CD14-positive monocyte (primary cell): Measurements from ENCODE around the gene TSPAN5. TPM values are rescaled to one million over a fixed set of nuclear protein-coding genes. Genes with fewer than 3 reads are reported as not detected.

ENCODE experiments used
- DNase-seq, 3 donors: peaks; one replicate each; pipeline ENCODE4 v3.0.0-alpha.2; 2011 to 2022
- H2AFZ ChIP-seq: 2 replicates; pipeline ENCODE4 v1.6.0; 2012; ENCODE audit warnings: mild to moderate bottlenecking, low read depth, low read length, inconsistent platforms; ENCODE audit not compliant: insufficient read depth, poor library complexity, severe bottlenecking
- H3K27ac ChIP-seq, 2 donors: 1 replicate in 1 of 2; 2 replicates in 1 of 2; pipeline ENCODE4 v1.5.1; 2012 to 2013; ENCODE audit warnings: low read length in 2 of 2, control low read depth in 1 of 2, inconsistent platforms in 1 of 2, low read depth in 1 of 2, mild to moderate bottlenecking in 1 of 2
- H3K27me3 ChIP-seq, 2 donors: one replicate each; pipeline versions ENCODE4 v1.6.0 to v1.6.1; 2011 to 2013; ENCODE audit warnings: low read length in 2 of 2; ENCODE audit not compliant: control insufficient read depth in 2 of 2, insufficient read depth in 2 of 2
- H3K36me3 ChIP-seq, 2 donors: replicated peaks in 1 of 2; 1 replicate in 1 of 2; 2 replicates in 1 of 2; pipeline versions ENCODE4 v1.5.1 to v1.6.1; 2012 to 2013; ENCODE audit warnings: low read length in 2 of 2, control low read depth in 1 of 2, inconsistent platforms in 1 of 2, mild to moderate bottlenecking in 1 of 2; ENCODE audit not compliant: insufficient read depth in 2 of 2, control insufficient read depth in 1 of 2
- H3K4me1 ChIP-seq, 2 donors: 1 replicate in 1 of 2; 2 replicates in 1 of 2; pipeline versions ENCODE4 v1.5.1 to v1.6.1; 2012 to 2013; ENCODE audit warnings: low read length in 2 of 2, control low read depth in 1 of 2, inconsistent platforms in 1 of 2, mild to moderate bottlenecking in 1 of 2, moderate library complexity in 1 of 2; ENCODE audit not compliant: insufficient read depth in 2 of 2, control insufficient read depth in 1 of 2
- H3K4me2 ChIP-seq: replicated peaks from 2 replicates; pipeline ENCODE3; 2012; ENCODE audit warnings: low read length, moderate library complexity, mild to moderate bottlenecking; ENCODE audit not compliant: poor library complexity, severe bottlenecking; ENCODE audit errors: extremely low read depth
- H3K4me3 ChIP-seq, 3 experiments: fragments of 200-600 bp in 1 of 3; sonication (generic) in 1 of 3; replicated peaks in 1 of 3; 1 replicate in 2 of 3; 2 replicates in 1 of 3; pipeline ENCODE4 v1.5.1; 2011 to 2013; ENCODE audit warnings: low read length in 3 of 3, mild to moderate bottlenecking in 3 of 3, control low read depth in 2 of 3, low read depth in 2 of 3, inconsistent platforms in 1 of 3, moderate library complexity in 1 of 3
- H3K79me2 ChIP-seq: 2 replicates; pipeline ENCODE4 v1.6.0; 2012; ENCODE audit warnings: mild to moderate bottlenecking, control low read depth, inconsistent platforms, low read length, moderate library complexity; ENCODE audit not compliant: insufficient read depth
- H3K9ac ChIP-seq: 2 replicates; pipeline ENCODE4 v1.6.0; 2017; ENCODE audit warnings: low read length, mild to moderate bottlenecking; ENCODE audit not compliant: insufficient read depth, poor library complexity, severe bottlenecking
- H3K9me3 ChIP-seq, 2 donors: replicated peaks in 1 of 2; 1 replicate in 1 of 2; 2 replicates in 1 of 2; pipeline versions ENCODE4 v1.5.1 to v1.6.1; 2012 to 2013; ENCODE audit warnings: low read length in 2 of 2, control low read depth in 1 of 2; ENCODE audit not compliant: control insufficient read depth in 1 of 2, insufficient read depth in 1 of 2
- H4K20me1 ChIP-seq: 2 replicates; pipeline ENCODE4 v1.6.0; 2012; ENCODE audit warnings: mild to moderate bottlenecking, low read length, control low read depth, moderate library complexity; ENCODE audit not compliant: insufficient read depth
- H3K27ac Mint-ChIP-seq, 7 donors: one replicate each; pipeline ENCODE4 v1.8.0; 2020; ENCODE audit warnings: mild to moderate bottlenecking in 7 of 7, mixed read lengths in 7 of 7, moderate library complexity in 6 of 7, inconsistent platforms in 2 of 7
- H3K27me3 Mint-ChIP-seq, 3 donors: one replicate each; pipeline ENCODE4 v1.8.0; 2021 to 2022; ENCODE audit warnings: low read depth in 3 of 3, mild to moderate bottlenecking in 3 of 3, mixed read lengths in 3 of 3, moderate library complexity in 3 of 3, inconsistent platforms in 1 of 3
- H3K36me3 Mint-ChIP-seq, 2 donors: one replicate each; pipeline ENCODE4 v1.8.0; 2020; ENCODE audit warnings: mixed read lengths in 2 of 2, inconsistent platforms in 1 of 2, mild to moderate bottlenecking in 1 of 2
- H3K4me1 Mint-ChIP-seq: one replicate; pipeline ENCODE4 v1.8.0; 2020; ENCODE audit warnings: mild to moderate bottlenecking, mixed read lengths
- H3K4me3 Mint-ChIP-seq, 2 donors: one replicate each; pipeline ENCODE4 v1.8.0; 2020; ENCODE audit warnings: mild to moderate bottlenecking in 2 of 2, mixed read lengths in 2 of 2, moderate library complexity in 1 of 2
- H3K9me3 Mint-ChIP-seq, 7 donors: one replicate each; pipeline ENCODE4 v1.8.0; 2020 to 2022; ENCODE audit warnings: mixed read lengths in 7 of 7, mild to moderate bottlenecking in 6 of 7, moderate library complexity in 6 of 7, inconsistent platforms in 2 of 7
- WGBS: methylation state at CpG from one replicate; pipeline ENCODE4 v1.1.5; 2013; ENCODE audit warnings: missing lambda C conversion rate; ENCODE audit not compliant: insufficient coverage; 5-methylcytosine and 5-hydroxymethylcytosine counted together
- intact Hi-C, 2 donors: fragments of 100-400 bp; cut with micrococcal nuclease; formaldehyde crosslinking; loops; one replicate each; pipeline versions ENCODE4 v1.15.0 to v1.15.1; 2023
- polyA plus RNA-seq, 3 donors: library from polyadenylated mRNA; depleted of rRNA in 1 of 3; unstranded in 2 of 3; stranded (reverse) in 1 of 3; fragments of 300-500 nt in 2 of 3; fragments of >200 nt in 1 of 3; fragmentation: Illumina TruSeq in 2 of 3; gene quantifications; 1 replicate in 2 of 3; 2 replicates in 1 of 3; pipeline ENCODE4 v1.2.3, GENCODE V29; 2012 to 2021
- TF ChIP-seq, protein P1 (sequence below): fragments of 200-600 bp; IDR thresholded peaks from one replicate; pipeline ENCODE4 v1.8.0; 2022; ENCODE audit warnings: antibody characterized with exemption, mild to moderate bottlenecking

The TSPAN5 gene
- polyA plus RNA-seq, 3 donors: 0.09 to 1.1 (median 0.13) TPM

DNA sequence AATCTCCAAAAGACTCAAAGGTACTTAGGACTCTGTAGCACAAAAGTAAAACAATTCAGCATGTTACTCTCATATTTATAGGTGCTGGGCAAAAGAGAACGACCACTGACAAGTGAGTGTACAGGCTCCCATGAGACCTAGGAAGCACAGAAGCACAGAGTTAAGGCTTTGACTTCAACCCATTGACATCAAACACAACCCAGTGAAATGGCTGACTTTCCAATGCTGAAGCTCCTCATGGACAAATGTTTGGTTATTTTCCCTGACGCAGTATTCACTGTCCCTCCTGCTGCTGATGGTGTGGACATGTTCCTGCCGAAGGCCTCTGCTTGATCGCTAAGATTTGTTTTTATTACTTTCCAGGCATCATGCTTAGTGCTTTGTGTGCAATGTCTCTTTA lies 148.7 kb downstream of the TSPAN5 start:
- no peaks in the 10 kb centered on the region for H3K79me2 ChIP-seq
- no peaks in the 10 kb centered on the region for H3K27me3 ChIP-seq
- H3K4me3 ChIP-seq: no peak overlapping the region
- H3K4me2 ChIP-seq: no peak overlapping the region
- H3K36me3 Mint-ChIP-seq: no peaks in the 10 kb centered on the region
- no peak overlapping the region for H3K4me3 Mint-ChIP-seq
- H3K4me1 Mint-ChIP-seq: peaks cover 3% of the 10 kb centered on the region
- WGBS: 92% methylated on average over 2 of the region's 4 CpGs
- no peaks in the 10 kb centered on the region for H4K20me1 ChIP-seq
- no peaks in the 10 kb centered on the region for H3K36me3 ChIP-seq
- no peaks in the 10 kb centered on the region for H3K9me3 Mint-ChIP-seq
- no peak overlapping the region for H3K9ac ChIP-seq
- no peaks in the 10 kb centered on the region for H3K4me1 ChIP-seq
- TF ChIP-seq, protein P1, sequence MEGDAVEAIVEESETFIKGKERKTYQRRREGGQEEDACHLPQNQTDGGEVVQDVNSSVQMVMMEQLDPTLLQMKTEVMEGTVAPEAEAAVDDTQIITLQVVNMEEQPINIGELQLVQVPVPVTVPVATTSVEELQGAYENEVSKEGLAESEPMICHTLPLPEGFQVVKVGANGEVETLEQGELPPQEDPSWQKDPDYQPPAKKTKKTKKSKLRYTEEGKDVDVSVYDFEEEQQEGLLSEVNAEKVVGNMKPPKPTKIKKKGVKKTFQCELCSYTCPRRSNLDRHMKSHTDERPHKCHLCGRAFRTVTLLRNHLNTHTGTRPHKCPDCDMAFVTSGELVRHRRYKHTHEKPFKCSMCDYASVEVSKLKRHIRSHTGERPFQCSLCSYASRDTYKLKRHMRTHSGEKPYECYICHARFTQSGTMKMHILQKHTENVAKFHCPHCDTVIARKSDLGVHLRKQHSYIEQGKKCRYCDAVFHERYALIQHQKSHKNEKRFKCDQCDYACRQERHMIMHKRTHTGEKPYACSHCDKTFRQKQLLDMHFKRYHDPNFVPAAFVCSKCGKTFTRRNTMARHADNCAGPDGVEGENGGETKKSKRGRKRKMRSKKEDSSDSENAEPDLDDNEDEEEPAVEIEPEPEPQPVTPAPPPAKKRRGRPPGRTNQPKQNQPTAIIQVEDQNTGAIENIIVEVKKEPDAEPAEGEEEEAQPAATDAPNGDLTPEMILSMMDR: no peak
- no peak overlapping the region for H2AFZ ChIP-seq
- no peak overlapping the region for H3K27ac ChIP-seq
- H3K9me3 ChIP-seq: no peaks in the 10 kb centered on the region
- no peak for DNase-seq
- intact Hi-C loops: no loop called here
- H3K27ac Mint-ChIP-seq: no peak overlapping the region
- peaks cover 0 to 1% (median 0%) of the 10 kb centered on the region in 3 donors for H3K27me3 Mint-ChIP-seq

DNA sequence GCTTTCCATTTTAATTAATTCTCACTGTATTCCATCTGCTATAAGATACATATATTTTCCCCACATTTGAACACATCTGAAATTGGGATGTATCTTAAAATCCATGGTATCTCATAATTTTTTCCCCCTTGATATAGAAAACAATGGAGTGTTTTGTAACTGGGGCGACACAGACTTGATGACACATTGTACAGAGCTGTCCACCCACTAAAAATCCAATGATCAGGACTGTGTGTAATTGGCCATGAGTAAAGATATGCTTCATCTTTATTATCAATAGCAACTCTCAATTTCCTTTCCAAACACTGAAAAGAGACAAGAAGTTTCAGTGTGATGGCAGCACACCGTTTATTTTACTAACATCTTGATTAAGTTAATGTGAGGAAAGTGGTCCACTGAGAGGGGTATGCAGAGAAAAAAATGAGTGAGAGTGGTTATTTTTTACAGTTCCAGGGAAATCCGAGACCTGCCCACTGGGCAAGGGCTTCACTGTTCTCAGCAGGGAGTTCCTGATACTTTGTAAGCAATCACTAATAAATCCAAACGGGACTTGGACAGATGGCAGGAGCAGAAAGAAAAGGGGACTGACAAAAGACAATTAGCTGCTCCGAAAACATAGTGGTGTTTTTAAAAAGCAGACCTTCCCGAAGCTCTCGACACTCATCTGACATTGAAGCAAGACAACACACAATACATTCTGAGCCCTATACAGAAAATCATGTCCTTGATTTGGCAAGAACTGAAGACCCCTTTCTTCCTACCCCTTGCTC lies 149.4 kb downstream of the TSPAN5 start:
- no peak for DNase-seq
- H3K4me2 ChIP-seq: no peak overlapping the region
- no peak overlapping the region for H3K4me3 ChIP-seq
- H3K9ac ChIP-seq: no peak overlapping the region
- no peak overlapping the region for H3K27ac ChIP-seq
- TF ChIP-seq, protein P1: no peak
- H4K20me1 ChIP-seq: no peaks in the 10 kb centered on the region
- Mint-ChIP-seq H3K27me3 (peaks cover 0 to 1% (median 0%) of the 10 kb centered on the region in 3 donors), H3K9me3 (peaks cover 0 to 1% (median 0%) of the 10 kb centered on the region in 7 donors), H3K36me3 (no peaks in the 10 kb centered on the region), H3K27ac (no peak overlapping the region), H3K4me1 (peaks cover 3% of the 10 kb centered on the region), H3K4me3 (no peak overlapping the region)
- intact Hi-C loops: no loop called here
- no peaks in the 10 kb centered on the region for H3K27me3 ChIP-seq
- H2AFZ ChIP-seq: no peak overlapping the region
- H3K79me2 ChIP-seq: no peaks in the 10 kb centered on the region
- no peaks in the 10 kb centered on the region for H3K36me3 ChIP-seq
- no peaks in the 10 kb centered on the region for H3K4me1 ChIP-seq
- no peaks in the 10 kb centered on the region for H3K9me3 ChIP-seq
- 100% methylated on average over 3 of the region's 7 CpGs for WGBS
